WERI-Rb-1 (cell line): ENCODE measurements around the gene SRL.
"Not testable (repeated sequence)": the region's sequence is repeated elsewhere in the genome, so short reads cannot be mapped to it uniquely, and the experiment has no call there.

Source experiments
- DNase-seq: peaks from one replicate; pipeline ENCODE4 v3.0.0-alpha.2; 2020
- H3K27ac ChIP-seq: fragments of 250-450 bp; sonication (Bioruptor Pico); 2 replicates; pipeline ENCODE4 v1.5.1; 2020; ENCODE audit warnings: mild to moderate bottlenecking, moderate library complexity
- H3K27me3 ChIP-seq: fragments of 250-450 bp; sonication (Bioruptor Pico); 2 replicates; pipeline ENCODE4 v1.5.1; 2021; ENCODE audit warnings: mild to moderate bottlenecking, low read depth, moderate library complexity; ENCODE audit not compliant: insufficient read depth, severe bottlenecking
- H3K36me3 ChIP-seq: fragments of 250-450 bp; sonication (Bioruptor Pico); 2 replicates; pipeline ENCODE4 v1.5.1; 2020; ENCODE audit warnings: mild to moderate bottlenecking, moderate library complexity
- H3K4me3 ChIP-seq: 2 replicates; pipeline ENCODE4 v1.5.1; 2011; ENCODE audit warnings: low read depth, mild to moderate bottlenecking, control low read depth, low read length
- H3K9me3 ChIP-seq: fragments of 250-450 bp; sonication (Bioruptor Pico); 2 replicates; pipeline ENCODE4 v1.5.1; 2021; ENCODE audit warnings: mild to moderate bottlenecking, moderate library complexity; ENCODE audit not compliant: severe bottlenecking
- CTCF ChIP-seq: IDR thresholded peaks from 2 replicates; pipeline ENCODE4 v1.5.1; 2011; ENCODE audit warnings: low read depth, mild to moderate bottlenecking, control low read depth, inconsistent platforms, low read length

The SRL gene

DNA sequence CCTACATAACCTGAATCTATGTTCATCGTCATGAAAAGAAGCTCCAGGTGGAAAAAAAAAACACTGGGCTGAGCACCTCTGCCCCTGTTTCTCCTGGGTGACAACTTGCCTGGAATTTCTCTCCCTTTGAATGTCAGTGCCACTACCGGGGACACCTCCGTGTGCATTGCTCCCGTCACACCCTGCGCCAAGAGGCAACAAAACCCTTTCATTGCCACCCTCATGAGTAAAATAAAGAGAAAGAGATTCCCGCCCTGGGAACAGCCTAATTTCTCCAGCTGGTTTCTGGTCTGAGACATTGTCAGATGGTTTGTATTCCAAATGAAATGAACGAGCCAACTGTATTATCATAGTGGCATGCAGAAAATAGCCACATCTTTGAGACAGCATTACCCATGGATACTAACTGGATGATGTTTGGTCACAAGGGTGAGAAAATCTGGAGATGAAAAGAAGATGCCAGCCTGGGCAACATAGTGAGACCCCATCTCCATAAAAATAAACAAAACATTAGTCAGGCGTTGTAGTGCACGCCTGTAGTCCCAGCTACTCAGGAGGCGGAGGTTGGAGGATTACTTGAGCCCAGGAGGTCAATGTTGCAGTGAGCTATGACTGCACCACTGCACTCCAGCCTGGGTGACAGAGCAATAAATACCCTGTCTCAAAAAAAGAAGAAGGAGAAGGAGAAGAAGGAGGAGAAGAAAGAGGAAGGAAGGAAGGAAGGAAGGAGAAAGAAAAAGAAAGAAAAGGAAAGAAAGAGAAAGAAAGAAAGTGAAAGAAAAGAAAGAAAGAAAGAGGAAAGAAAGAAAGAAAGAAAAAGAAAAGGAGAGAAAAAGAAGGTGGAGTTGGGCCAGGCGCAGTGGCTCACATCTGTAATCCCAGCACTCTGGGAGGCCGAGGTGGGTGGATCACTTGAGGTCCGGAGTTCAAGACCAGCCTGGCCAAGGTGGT is 83.5 kb downstream of the SRL start:
- H3K27me3 ChIP-seq = no peaks in the 10 kb centered on the region
- no peaks in the 10 kb centered on the region for H3K36me3 ChIP-seq
- H3K4me3 ChIP-seq = no peak overlapping the region
- no peak overlapping the region for H3K27ac ChIP-seq
- no peak for DNase-seq
- H3K9me3 ChIP-seq = no peaks in the 10 kb centered on the region
- no peak for TF ChIP-seq CTCF

- Histone ChIP-seq H3K9me3 (no peaks in the 10 kb centered on the region), H3K4me3 (no peak overlapping the region), H3K27me3 (no peaks in the 10 kb centered on the region), H3K36me3 (no peaks in the 10 kb centered on the region), H3K27ac (no peak overlapping the region)
- no peak for DNase-seq
- no peak for TF ChIP-seq CTCF
Measured at GRCh38 chr16:4157376-4157825, 84.5 kb downstream of the SRL start.

DNA sequence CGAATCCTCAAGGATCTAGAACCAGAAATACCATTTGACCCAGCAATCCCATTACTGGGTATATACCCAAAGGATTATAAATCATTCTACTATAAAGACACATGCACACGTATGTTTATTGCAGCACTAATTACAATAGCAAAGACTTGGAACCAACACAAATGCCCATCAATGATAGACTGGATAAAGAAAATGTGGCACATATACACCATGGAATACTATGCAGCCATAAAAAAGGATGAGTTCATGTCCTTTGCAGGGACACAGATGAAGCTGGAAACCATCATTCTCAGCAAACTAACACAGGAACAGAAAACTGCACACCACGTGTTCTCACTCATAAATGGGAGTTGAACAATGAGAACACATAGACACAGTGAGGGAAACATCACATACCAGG is 85.4 kb downstream of the SRL start:
- H3K27me3 ChIP-seq, DNase-seq, H3K4me3 ChIP-seq, H3K27ac ChIP-seq, H3K36me3 ChIP-seq, H3K9me3 ChIP-seq: not testable (repeated sequence)

- DNase-seq, H3K36me3 ChIP-seq, H3K4me3 ChIP-seq, H3K27ac ChIP-seq, H3K9me3 ChIP-seq, H3K27me3 ChIP-seq: not testable (repeated sequence)
Measured at GRCh38 chr16:4153364-4153763, 88.5 kb downstream of the SRL start.

- peak; percentile 40 for DNase-seq
- Histone ChIP-seq H3K27me3 (no peaks in the 10 kb centered on the region), H3K9me3 (peaks cover 4% of the 10 kb centered on the region), H3K36me3 (no peaks in the 10 kb centered on the region), H3K4me3 (no peak overlapping the region), H3K27ac (no peak overlapping the region)
- no peak for TF ChIP-seq CTCF
Measured at GRCh38 chr16:4152267-4152666, 89.6 kb downstream of the SRL start.

GRCh38 chr16:4147236-4147635 is 94.6 kb downstream of the SRL start:
- H3K36me3 ChIP-seq = no peaks in the 10 kb centered on the region
- H3K27me3 ChIP-seq = no peaks in the 10 kb centered on the region
- H3K9me3 ChIP-seq = peaks cover 4% of the 10 kb centered on the region
- no peak for DNase-seq
- H3K27ac ChIP-seq = no peak overlapping the region
- TF ChIP-seq CTCF = no peak
- no peak overlapping the region for H3K4me3 ChIP-seq

- no peak overlapping the region for H3K27ac ChIP-seq
- H3K36me3 ChIP-seq = no peaks in the 10 kb centered on the region
- no peaks in the 10 kb centered on the region for H3K27me3 ChIP-seq
- H3K9me3 ChIP-seq = peaks cover 17% of the 10 kb centered on the region
- no peak overlapping the region for H3K4me3 ChIP-seq
- TF ChIP-seq CTCF = no peak
- DNase-seq = no peak
Measured at GRCh38 chr16:4142268-4142667, 99.6 kb downstream of the SRL start.
